ENCODE measurements around the gene CIAO1.
"Not testable (repeated sequence)": the region's sequence is repeated elsewhere in the genome, so short reads cannot be mapped to it uniquely, and the experiment has no call there.

The CIAO1 gene

GRCh38 chr2:96265840-96266679, at the start of gene CIAO1, which contains the start of gene TMEM127:
Gene CIAO1, plus strand, starts transcription at chr2:96266225. Its CDS starts 126 bp downstream, at chr2:96266351.
Gene TMEM127, minus strand, starts transcription at chr2:96265997. Its CDS starts 616 bp downstream, at chr2:96265381.
- DNase-seq = peak; percentile 79 to 99 (median 98)

GRCh38 chr2:96218508-96219131, 47.4 kb upstream of the CIAO1 start:
- no peak for DNase-seq

DNA sequence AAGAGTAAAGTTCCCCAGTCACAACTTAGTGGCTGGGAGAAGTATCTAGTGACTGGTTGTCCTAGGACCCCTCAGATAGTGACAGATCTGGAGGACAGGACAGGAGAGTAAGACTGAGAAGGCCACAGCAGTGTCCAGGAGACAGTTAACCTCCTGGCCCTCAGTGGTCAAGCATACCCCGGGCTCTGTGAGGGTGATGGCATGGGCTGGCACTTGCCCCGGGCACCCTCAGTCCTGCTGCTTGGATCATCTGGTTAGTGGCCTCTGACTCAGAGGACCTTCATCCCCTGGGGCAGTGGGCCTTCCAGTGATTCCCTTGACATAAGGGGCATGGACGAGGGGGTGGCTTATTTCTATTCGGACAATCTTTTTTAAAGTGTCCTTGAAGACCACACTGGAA, 46.1 kb upstream of the CIAO1 start:
- DNase-seq = not testable (repeated sequence)

- DNase-seq = not testable (repeated sequence)
Measured at GRCh38 chr2:96221106-96221505, 44.9 kb upstream of the CIAO1 start.

GRCh38 chr2:96225016-96225533, 41.0 kb upstream of the CIAO1 start:
- DNase-seq = no peak

- no peak for DNase-seq
Measured at GRCh38 chr2:96231316-96231715, 34.7 kb upstream of the CIAO1 start.

GRCh38 chr2:96233436-96233835, 32.6 kb upstream of the CIAO1 start:
- no peak for DNase-seq

DNA sequence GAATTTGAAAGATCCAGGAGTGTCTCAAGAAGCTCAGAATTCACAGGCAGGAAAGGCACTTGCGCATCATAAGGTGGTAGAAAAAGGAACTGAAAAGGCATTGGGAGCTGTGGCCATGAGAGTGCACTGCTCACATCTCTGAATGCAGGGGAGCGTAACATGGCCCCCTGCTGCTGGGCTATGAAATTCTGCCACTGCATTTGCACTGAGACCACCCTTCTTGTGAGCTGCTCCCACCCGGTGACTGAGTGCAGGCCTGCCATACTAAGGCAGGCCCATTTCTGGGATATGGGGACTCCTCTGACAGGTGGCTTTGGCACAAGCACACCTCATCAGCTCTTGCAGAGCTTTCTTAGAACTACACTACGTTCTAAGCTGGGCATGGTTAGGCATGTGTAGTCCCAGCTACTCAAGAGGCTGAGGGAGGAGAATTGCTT, 32.1 kb upstream of the CIAO1 start:
- DNase-seq = no peak

- DNase-seq = no peak
Measured at GRCh38 chr2:96236882-96237281, 29.1 kb upstream of the CIAO1 start.

- no peak for DNase-seq
Measured at GRCh38 chr2:96238266-96238665, 27.8 kb upstream of the CIAO1 start.

GRCh38 chr2:96239091-96239490, 26.9 kb upstream of the CIAO1 start:
- no peak for DNase-seq

- no peak for DNase-seq
Measured at GRCh38 chr2:96239745-96240264, 26.2 kb upstream of the CIAO1 start.

DNA sequence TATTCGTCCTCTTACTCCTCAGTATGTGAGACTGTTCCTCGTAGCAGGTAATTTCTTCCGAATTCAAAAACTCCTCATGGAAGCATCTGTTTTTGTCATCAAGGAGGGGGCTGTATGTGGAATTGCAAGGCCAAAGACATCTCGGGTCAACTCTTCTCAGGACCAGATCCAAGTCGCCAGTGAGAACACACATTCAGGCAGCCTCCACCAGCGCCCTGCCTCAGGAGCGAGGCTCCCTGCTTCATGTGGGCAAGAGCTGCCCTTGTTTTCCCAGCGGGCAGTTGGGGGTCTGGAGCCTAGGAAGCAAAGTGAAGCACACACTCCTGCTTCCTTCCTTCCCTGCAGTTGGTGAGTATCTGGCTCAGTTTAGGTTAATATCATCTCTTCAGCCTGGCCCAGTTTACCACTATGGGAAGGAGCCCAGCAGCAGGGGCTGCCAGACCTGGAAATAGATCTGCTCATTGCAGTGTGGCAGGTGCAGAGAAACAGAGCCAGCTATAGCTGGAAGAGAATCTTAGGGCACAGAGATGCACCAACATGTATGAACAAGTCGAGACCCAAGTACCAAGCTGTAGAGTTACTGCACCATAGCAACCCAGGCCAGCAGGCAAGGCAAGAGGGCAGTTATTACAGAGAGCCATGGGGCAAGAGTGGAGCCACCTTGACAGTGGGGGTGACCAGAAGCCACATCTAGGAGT, 25.5 kb upstream of the CIAO1 start:
- no peak for DNase-seq

DNA sequence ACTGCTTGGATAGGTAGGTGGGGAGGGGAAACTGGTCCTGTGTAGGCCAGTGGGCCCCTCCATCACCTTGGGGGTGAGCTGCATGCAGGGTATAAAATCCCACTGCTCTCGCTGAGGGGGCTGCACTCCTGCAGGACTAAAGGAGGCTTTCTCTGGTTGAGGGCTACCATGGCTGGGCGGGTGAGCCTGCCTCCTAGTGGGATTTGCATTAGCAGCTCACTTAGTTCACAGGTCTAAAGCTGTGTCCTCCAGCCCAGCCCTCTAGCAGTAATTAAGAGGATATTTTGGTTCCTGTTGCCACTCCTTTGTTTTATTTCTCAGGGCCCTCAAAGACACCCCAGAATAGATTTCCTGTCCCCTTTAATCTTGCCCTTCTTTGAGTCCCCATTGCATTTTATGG, 24.8 kb upstream of the CIAO1 start:
- DNase-seq = no peak

- peak in 30 of 56 donors; percentile 13 to 65 (median 32) for DNase-seq
Measured at GRCh38 chr2:96241900-96242611, 24.0 kb upstream of the CIAO1 start.

DNA sequence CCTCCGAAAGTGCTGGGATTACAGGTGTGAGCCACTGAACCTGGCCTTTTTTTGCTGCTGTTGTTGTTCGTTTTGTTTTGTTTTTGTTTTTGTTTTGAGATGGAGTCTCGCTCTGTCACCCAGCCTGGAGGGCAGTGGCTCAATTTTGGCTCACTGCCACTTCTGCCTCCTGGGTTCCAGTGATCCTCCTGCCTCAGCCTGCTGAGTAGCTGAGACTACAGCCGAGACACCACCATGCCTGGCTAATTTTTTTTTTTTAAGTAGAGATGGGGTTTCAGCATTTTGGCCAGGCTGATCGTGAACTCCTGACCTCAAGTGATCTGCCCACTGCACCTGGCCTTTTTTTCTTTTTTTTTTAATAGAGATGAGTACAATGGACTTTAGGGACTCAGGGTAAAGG, 22.2 kb upstream of the CIAO1 start:
- DNase-seq = no peak

- DNase-seq = peak in 1 of 56 donors; percentile 4
Measured at GRCh38 chr2:96245609-96246390, 20.2 kb upstream of the CIAO1 start.

GRCh38 chr2:96247009-96247408, 19.0 kb upstream of the CIAO1 start:
- DNase-seq = no peak

GRCh38 chr2:96247896-96248295, 18.1 kb upstream of the CIAO1 start:
- DNase-seq = no peak

DNA sequence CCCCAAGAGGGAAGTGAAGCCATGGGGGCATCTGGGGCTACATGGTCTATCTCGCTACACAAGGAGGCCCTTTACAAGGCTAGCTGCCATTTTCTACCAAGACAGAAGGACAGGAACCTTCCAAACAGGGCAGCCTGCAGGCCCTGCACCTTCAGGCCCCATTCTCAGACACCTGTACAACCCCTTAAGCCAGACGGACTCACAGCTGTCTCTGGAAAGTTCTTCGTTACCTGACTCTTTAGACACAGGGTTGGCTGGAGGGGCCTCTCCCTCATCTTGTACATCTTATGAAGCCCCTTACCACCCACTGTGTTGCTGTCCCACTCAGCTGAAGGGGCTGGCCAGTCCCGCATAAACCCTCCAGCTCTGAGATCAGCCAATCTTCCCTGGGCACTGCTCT, 17.4 kb upstream of the CIAO1 start:
- DNase-seq = no peak

Data from nucleus accumbens (tissue), 56 donors.